ENCODE measurements around the gene CUL4A.

The CUL4A gene

GRCh38 chr13:113164492-113164891 is 44.9 kb upstream of the CUL4A start:
- H3K9me3 ChIP-seq: no peaks in the 10 kb centered on the region
- H3K4me3 ChIP-seq (ENCODE audit: low read depth in 1 of 2, low read length in 1 of 2): no peak overlapping the region
- TF ChIP-seq CTCF (IDR thresholded peaks at IDR 0.05): no peak
- peaks cover 69% of the 10 kb centered on the region for H3K27me3 ChIP-seq
- H3K4me1 ChIP-seq (ENCODE audit: control insufficient read depth in 1 of 2, insufficient read depth in 1 of 2, low read depth in 1 of 2, low read length in 1 of 2): no peaks in the 10 kb centered on the region
- H3K36me3 ChIP-seq: no peaks in the 10 kb centered on the region
- H3K27ac ChIP-seq: no peak overlapping the region

GRCh38 chr13:113166266-113166665 is 43.1 kb upstream of the CUL4A start:
- Histone ChIP-seq H3K27me3 (peaks cover 53% of the 10 kb centered on the region), H3K36me3 (peaks cover 2% of the 10 kb centered on the region), H3K9me3 (no peaks in the 10 kb centered on the region), H3K27ac (no peak overlapping the region), H3K4me1 (ENCODE audit: control insufficient read depth in 1 of 2, insufficient read depth in 1 of 2, low read depth in 1 of 2, low read length in 1 of 2) (no peaks in the 10 kb centered on the region), H3K4me3 (ENCODE audit: low read depth in 1 of 2, low read length in 1 of 2) (no peak overlapping the region)
- no peak for TF ChIP-seq CTCF (IDR thresholded peaks at IDR 0.05)

- Histone ChIP-seq H3K36me3 (peaks cover 6% of the 10 kb centered on the region), H3K4me1 (ENCODE audit: control insufficient read depth in 1 of 2, insufficient read depth in 1 of 2, low read depth in 1 of 2, low read length in 1 of 2) (no peaks in the 10 kb centered on the region), H3K4me3 (ENCODE audit: low read depth in 1 of 2, low read length in 1 of 2) (no peak overlapping the region), H3K27ac (no peak overlapping the region), H3K27me3 (peaks cover 48% of the 10 kb centered on the region), H3K9me3 (no peaks in the 10 kb centered on the region)
- no peak for TF ChIP-seq CTCF (IDR thresholded peaks at IDR 0.05)
Observed at GRCh38 chr13:113166681-113167080, 42.7 kb upstream of the CUL4A start.

- Histone ChIP-seq H3K4me1 (ENCODE audit: control insufficient read depth in 1 of 2, insufficient read depth in 1 of 2, low read depth in 1 of 2, low read length in 1 of 2) (no peaks in the 10 kb centered on the region), H3K27ac (no peak overlapping the region), H3K4me3 (ENCODE audit: low read depth in 1 of 2, low read length in 1 of 2) (no peak overlapping the region), H3K27me3 (peaks cover 44% of the 10 kb centered on the region), H3K9me3 (no peaks in the 10 kb centered on the region), H3K36me3 (peaks cover 11% of the 10 kb centered on the region)
- TF ChIP-seq CTCF (IDR thresholded peaks at IDR 0.05): no peak
Observed at GRCh38 chr13:113167155-113167554, 42.3 kb upstream of the CUL4A start.

- Histone ChIP-seq H3K9me3 (no peaks in the 10 kb centered on the region), H3K36me3 (peaks cover 13% of the 10 kb centered on the region), H3K4me1 (ENCODE audit: control insufficient read depth in 1 of 2, insufficient read depth in 1 of 2, low read depth in 1 of 2, low read length in 1 of 2) (no peaks in the 10 kb centered on the region), H3K27me3 (peaks cover 43% of the 10 kb centered on the region), H3K27ac (no peak overlapping the region), H3K4me3 (ENCODE audit: low read depth in 1 of 2, low read length in 1 of 2) (no peak overlapping the region)
- TF ChIP-seq CTCF (IDR thresholded peaks at IDR 0.05): no peak
Observed at GRCh38 chr13:113167575-113167974, 41.8 kb upstream of the CUL4A start.

GRCh38 chr13:113168211-113168610 is 41.2 kb upstream of the CUL4A start:
- Histone ChIP-seq H3K36me3 (peaks cover 13% of the 10 kb centered on the region), H3K9me3 (no peaks in the 10 kb centered on the region), H3K4me3 (ENCODE audit: low read depth in 1 of 2, low read length in 1 of 2) (no peak overlapping the region), H3K4me1 (ENCODE audit: control insufficient read depth in 1 of 2, insufficient read depth in 1 of 2, low read depth in 1 of 2, low read length in 1 of 2) (no peaks in the 10 kb centered on the region), H3K27me3 (peaks cover 37% of the 10 kb centered on the region), H3K27ac (no peak overlapping the region)
- no peak for TF ChIP-seq CTCF (IDR thresholded peaks at IDR 0.05)

All from neutrophil (primary cell).